HepG2 (cell line): Measurements from ENCODE around the gene TMEM214. TPM values are rescaled to one million over a fixed set of nuclear protein-coding genes. Genes with fewer than 3 reads are reported as not detected.
A peak's percentile ranks its signal among the peaks of the same experiment; 100 is the strongest.

Experiments
- AGO1 ChIP-seq: fragments of 200-400 bp; formaldehyde crosslinking; IDR thresholded peaks from 2 replicates; pipeline ENCODE4 v1.6.1; 2017; ENCODE audit warnings: mild to moderate bottlenecking, low read depth, low read length, moderate library complexity; ENCODE audit not compliant: poor library complexity, severe bottlenecking
- ARHGAP35 ChIP-seq: sonication (generic); formaldehyde crosslinking; IDR thresholded peaks from 2 replicates; pipeline ENCODE4 v1.9.0; 2022; ENCODE audit warnings: mild to moderate bottlenecking, inconsistent platforms, moderate library complexity, missing genetic modification reagents, borderline replicate concordance
- ARNTL ChIP-seq: sonication (generic); formaldehyde crosslinking; IDR thresholded peaks from 2 replicates; pipeline ENCODE4 v1.4.0; 2020; ENCODE audit warnings: mild to moderate bottlenecking, missing genetic modification reagents
- MXD1 ChIP-seq: sonication (generic); formaldehyde crosslinking; IDR thresholded peaks from 2 replicates; pipeline ENCODE4 v1.4.0; 2020; ENCODE audit warnings: mild to moderate bottlenecking, missing genetic modification reagents
- PITX1 ChIP-seq: sonication (generic); formaldehyde crosslinking; IDR thresholded peaks from 2 replicates; pipeline ENCODE4 v1.5.1; 2020; ENCODE audit warnings: mild to moderate bottlenecking, missing genetic modification reagents
- RXRA ChIP-seq: sonication (generic); formaldehyde crosslinking; IDR thresholded peaks from 2 replicates; pipeline ENCODE4 v1.5.1; 2020; ENCODE audit warnings: missing genetic modification reagents
- SIN3A ChIP-seq: IDR thresholded peaks from 2 replicates; pipeline ENCODE4 v1.6.1; 2011; ENCODE audit warnings: low read depth, mild to moderate bottlenecking, control low read depth, low read length, borderline replicate concordance
- STAT6 ChIP-seq: sonication (generic); formaldehyde crosslinking; IDR thresholded peaks from 2 replicates; pipeline ENCODE4 v1.4.0; 2020; ENCODE audit warnings: missing genetic modification reagents, mild to moderate bottlenecking, borderline replicate concordance
- THAP7 ChIP-seq: sonication (generic); formaldehyde crosslinking; IDR thresholded peaks from 2 replicates; pipeline ENCODE4 v1.8.1; 2023; ENCODE audit warnings: mild to moderate bottlenecking, missing genetic modification reagents
- ZHX2 ChIP-seq, 2 experiments: sonication (generic) in 1 of 2; formaldehyde crosslinking in 1 of 2; IDR thresholded peaks; 2 replicates each; pipeline versions ENCODE4 v1.6.1 to v1.9.0; 2014 to 2022; ENCODE audit warnings: antibody characterized with exemption in 1 of 2, borderline replicate concordance in 1 of 2, inconsistent platforms in 1 of 2, low read depth in 1 of 2, missing genetic modification reagents in 1 of 2
- ZNF572 ChIP-seq: sonication (generic); formaldehyde crosslinking; IDR thresholded peaks from 2 replicates; pipeline ENCODE4 v1.5.1; 2020; ENCODE audit warnings: mild to moderate bottlenecking, missing genetic modification reagents
- ZNF607 ChIP-seq: sonication (generic); formaldehyde crosslinking; IDR thresholded peaks from 2 replicates; pipeline ENCODE4 v1.5.1; 2020; ENCODE audit warnings: missing genetic modification reagents, mild to moderate bottlenecking, borderline replicate concordance
- ZNF761 ChIP-seq: sonication (generic); formaldehyde crosslinking; conservative IDR thresholded peaks from 2 replicates; pipeline ENCODE4 v1.4.0; 2020; ENCODE audit warnings: mild to moderate bottlenecking, missing genetic modification reagents
- ZNF790 ChIP-seq: sonication (generic); formaldehyde crosslinking; IDR thresholded peaks from 2 replicates; pipeline ENCODE4 v1.8.0; 2022; ENCODE audit warnings: missing genetic modification reagents, mild to moderate bottlenecking, borderline replicate concordance
- ZSCAN5A ChIP-seq: sonication (generic); formaldehyde crosslinking; IDR thresholded peaks from 2 replicates; pipeline ENCODE4 v1.8.0; 2022; ENCODE audit warnings: mild to moderate bottlenecking, missing genetic modification reagents, borderline replicate concordance
- polyA plus RNA-seq, 8 experiments: library from polyadenylated mRNA; depleted of rRNA in 3 of 8; stranded (reverse) in 7 of 8; unstranded in 1 of 8; fragments of >200 nt; fragmentation: Illumina TruSeq in 4 of 8; extraction: Trizol in 4 of 8; gene quantifications; 2 replicates each; pipeline versions ENCODE4 v1.2.1 to v1.2.3, GENCODE V29; 2011 to 2016; ENCODE audit warnings: low read depth in 4 of 8, missing spikeins in 1 of 8, mixed read lengths in 1 of 8; ENCODE audit not compliant: insufficient read depth in 1 of 8
- total RNA-seq, 5 experiments: library from RNA; depleted of rRNA; stranded (reverse); fragments of >200 nt; fragmentation: Illumina TruSeq; extraction: Trizol; gene quantifications; 2 replicates each; pipeline ENCODE4 v1.2.3, GENCODE V29; 2016; ENCODE audit warnings: low read depth in 1 of 5

The TMEM214 gene
- total and polyA plus RNA-seq, 2 of the 13 experiments (the other 11 are each of a cell fraction or from before 2014, with no cell fraction given): 58.3 to 132 TPM

GRCh38 chr2:27086724-27087593 is 54.2 kb downstream of the TMEM214 start, which contains the start of gene KHK (continued):
- TF ChIP-seq ZHX2 (IDR thresholded peaks at IDR 0.05; ENCODE audit: low read depth) (0 out of 2 replicates have a peak, but pooled peaks have one; percentile 10), ZHX2 (CRISPR knock-in tag; IDR thresholded peaks at IDR 0.05; ENCODE audit: borderline replicate concordance) (no peak), SIN3A (peak; percentile 8), THAP7 (CRISPR knock-in tag) (no peak), STAT6 (CRISPR knock-in tag) (no peak), PITX1 (CRISPR knock-in tag) (no peak), ZNF572 (CRISPR knock-in tag) (no peak), MXD1 (peak; percentile 65; the same call in 1 of the 2 replicates), RXRA (CRISPR knock-in tag) (peak; percentile 58), ZNF761 (no peak), ZSCAN5A (CRISPR knock-in tag) (0 out of 2 replicates have a peak, but pooled peaks have one; percentile 36), ZNF790 (CRISPR knock-in tag) (peak; percentile 67; the same call in 1 of the 2 replicates), ARHGAP35 (CRISPR knock-in tag) (peak; percentile 37; the same call in 1 of the 2 replicates), ARNTL (CRISPR knock-in tag) (peak; percentile 30), ZNF607 (CRISPR knock-in tag) (peak; percentile 12; the same call in 1 of the 2 replicates), AGO1 (peak; percentile 19)
